ENCODE results near the gene SPEN.
"Not testable (repeated sequence)": the region's sequence is repeated elsewhere in the genome, so short reads cannot be mapped to it uniquely, and the experiment has no call there.

The SPEN gene

GRCh38 chr1:15835205-15835740, 12.2 kb upstream of the SPEN start:
- DNase-seq: no peak

DNA sequence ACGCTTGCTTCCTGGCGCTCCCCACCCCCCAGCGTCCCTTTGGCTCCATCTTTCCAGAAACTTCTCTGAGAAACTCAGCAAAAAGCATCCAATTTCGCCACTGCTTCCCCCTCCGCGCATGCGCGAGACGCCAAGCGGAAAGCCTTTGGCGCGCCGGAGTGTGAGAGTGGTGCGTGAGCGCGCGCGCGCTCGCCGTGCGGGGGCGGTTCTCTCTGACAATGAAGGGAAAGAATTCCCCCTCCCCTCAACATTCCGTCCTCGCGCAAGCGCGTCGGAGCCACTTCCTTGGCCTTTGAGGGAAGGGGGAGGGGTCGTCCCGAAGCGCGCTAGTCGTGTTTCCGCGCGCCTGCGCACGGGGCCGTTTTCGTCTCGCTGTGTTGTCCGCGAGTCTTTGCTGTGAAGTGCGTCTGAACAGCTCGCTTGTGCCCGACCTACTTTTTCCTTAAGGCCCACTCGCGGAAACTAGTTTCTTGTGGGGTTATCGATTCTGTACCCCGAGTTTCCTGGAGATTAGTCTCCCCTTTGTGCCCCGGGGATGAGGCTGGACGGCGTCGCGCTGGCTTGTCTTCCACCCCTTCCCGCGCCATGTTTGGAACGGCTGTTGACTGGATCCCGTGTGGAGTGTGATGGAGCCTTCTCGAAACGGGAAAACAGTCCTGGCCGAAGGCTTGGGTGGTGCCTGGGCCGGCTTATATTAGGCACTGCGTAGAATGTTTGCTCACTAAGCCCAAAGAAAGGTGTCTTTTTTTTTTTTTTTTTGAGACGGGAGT, 11.6 kb upstream of the SPEN start:
- peak; percentile 96 for DNase-seq

DNA sequence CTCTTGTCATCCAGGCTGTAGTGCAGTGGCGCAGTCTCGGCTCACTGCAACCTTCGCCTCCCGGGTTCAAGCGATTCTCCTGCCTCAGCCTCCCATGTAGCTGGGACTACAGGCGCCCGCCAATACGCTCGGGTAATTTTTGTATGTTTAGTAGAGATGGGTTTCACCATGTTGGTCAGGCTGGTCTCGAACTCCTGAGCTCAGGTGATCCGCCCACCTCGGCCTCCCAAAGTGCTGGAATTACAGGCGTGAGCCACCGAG, 11.1 kb upstream of the SPEN start:
- DNase-seq: not testable (repeated sequence)

- no peak for DNase-seq
Observed at GRCh38 chr1:15836772-15837669, 10.5 kb upstream of the SPEN start.

DNA sequence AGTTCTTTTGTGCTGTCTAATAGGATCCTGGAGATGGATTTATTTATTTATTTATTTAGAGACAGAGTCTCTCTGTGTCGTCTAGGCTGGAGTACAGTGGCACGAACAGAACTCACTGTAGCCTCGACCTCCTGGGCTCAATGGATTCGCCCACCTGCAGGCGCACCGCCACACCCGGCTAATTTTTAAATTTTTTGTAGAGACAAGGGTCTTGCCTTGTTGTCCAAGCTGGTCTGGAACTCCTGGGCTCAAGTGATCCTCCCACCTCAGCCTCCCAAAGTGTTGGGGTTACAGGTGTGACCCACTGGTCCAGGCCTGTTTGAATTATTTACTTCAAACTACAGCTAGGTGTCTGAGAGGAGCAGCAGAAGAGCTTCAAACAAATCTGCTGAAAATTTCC, 9.6 kb upstream of the SPEN start:
- no peak for DNase-seq

DNA sequence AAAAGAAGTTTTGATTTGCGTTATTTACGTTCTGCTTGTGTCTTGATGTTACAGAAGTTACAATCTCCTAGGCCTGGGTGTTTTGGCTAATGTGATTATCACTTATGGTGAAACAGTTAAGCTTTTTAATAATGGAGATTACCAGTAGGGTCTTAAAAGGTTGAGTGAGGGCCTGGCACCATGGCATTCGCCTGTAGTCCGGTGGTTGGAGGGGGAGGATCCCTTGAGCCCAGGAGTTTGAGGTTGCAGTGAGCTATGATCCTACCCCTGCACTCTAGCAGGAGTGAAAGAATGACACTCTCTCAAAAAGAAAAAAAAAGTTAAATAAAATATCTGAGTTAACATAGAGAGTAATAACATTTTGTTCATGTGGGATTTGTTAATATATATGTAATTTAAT, 8.8 kb upstream of the SPEN start:
- no peak for DNase-seq

- no peak for DNase-seq
Observed at GRCh38 chr1:15843826-15844572, 3.5 kb upstream of the SPEN start.

DNA sequence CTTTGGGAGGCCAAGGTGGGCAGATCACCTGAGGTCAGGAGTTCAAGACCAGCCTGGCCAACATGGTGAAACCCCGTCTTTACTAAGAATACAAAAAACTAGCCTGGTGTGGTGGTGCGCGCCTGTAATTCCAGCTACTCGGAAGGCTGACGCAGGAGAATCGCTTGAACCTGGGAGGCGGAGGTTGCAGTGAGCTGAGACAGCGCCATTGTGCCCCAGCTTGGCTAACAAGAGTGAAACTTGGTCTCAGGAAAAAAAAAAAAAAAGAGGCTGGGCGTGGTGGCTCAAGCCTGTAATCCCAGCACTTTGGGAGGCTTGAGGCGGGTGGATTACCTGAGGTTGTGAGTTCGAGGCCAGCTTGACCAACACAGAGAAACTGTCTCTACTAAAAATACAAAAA, 1.5 kb upstream of the SPEN start:
- DNase-seq: not testable (repeated sequence)

DNA sequence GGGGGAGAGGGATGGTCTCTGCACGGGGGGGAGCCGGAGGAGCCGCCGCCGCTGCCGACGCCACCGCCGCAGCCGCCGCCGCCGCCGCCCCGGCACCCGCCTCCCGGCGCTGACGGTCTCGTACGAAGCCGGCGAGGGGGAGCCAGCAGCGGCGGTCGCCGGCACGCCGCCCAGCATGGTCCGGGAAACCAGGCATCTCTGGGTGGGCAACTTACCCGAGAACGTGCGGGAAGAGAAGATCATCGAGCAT, 311 bp downstream of the SPEN start:
- DNase-seq: no peak

DNA sequence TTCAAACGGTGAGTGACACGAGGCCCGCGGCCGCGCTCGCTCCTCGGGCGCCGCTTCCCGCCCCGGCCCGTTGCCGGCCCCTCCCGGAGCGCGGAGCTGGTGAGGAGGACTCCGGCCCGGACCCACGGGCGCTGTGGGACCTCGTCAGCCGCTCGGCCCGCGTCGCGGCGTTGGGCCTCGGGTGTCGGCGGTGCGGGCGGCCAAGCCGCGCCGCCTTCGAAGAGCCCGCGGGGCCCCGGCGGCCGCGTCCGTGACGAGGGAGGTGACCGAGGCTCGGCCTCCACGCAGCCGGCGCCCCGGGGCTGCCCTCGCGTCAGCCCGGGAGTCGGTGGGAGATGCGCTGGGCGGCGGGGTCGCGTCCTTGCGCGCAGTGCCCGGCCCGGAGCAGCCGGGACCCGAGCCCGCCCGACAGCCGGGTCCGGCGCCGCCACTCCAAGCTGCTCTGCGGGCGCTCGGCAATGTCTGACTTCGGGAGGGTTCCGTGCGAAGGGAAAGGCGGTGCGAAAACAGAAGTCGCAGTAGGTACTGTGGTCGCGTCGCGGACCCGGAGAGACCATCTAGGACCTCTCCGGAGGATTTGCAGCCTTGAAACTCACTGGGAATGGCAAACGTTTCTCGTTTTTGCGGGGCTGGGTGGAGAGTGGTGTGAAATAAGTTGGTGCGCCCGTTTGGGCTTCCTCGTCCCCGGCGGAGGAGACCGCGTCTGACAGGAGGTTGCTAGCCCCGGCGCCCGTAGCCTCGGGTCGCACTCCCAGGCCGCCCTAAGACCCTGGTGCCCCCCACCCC, 829 bp downstream of the SPEN start:
- DNase-seq: no peak

- DNase-seq: peak; percentile 48
Observed at GRCh38 chr1:15848929-15849774, 1.6 kb downstream of the SPEN start.

GRCh38 chr1:15849775-15850324, 2.3 kb downstream of the SPEN start:
- DNase-seq: no peak

- DNase-seq: no peak
Observed at GRCh38 chr1:15850471-15851001, 3.0 kb downstream of the SPEN start.

DNA sequence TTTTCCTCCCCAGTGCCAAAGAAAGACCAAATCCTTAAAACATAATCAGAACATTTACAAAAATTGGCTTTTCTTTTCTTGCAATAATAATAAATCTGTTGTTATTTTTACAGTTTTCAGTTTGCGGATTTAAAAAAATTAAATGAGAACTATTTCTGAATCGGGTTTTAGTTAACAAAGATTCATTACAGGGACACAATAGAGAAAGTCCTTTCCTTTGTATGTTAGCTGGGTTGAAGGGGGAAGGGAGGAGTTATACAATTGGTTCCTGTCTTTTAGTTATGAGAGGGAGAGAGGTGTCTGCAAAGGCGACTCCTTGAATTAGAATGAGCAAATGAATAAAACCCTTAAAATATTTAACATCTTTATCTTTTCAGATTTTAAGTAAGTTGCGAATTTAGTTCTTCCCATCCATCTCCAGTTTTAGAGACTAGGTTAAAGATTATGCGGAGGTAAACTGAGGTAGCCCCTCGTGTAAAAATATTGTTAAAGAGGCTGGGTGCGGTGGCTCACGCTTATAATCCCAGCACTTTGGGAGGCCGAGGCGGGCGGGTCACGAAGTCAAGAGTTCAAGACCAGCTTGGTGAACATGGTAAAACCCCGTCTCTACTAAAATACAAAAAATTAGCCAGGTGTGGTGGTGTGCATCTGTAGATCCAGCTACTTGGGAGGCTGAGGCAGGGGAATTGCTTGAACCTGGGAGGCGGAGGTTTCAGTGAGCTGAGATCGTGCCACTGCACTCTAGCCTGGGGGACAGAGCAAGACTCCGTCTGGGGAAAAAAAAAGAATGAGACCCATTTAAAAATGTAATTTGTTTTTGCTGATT, 3.9 kb downstream of the SPEN start:
- DNase-seq: no peak

- DNase-seq: no peak
Observed at GRCh38 chr1:15852036-15852827, 4.7 kb downstream of the SPEN start.

DNA sequence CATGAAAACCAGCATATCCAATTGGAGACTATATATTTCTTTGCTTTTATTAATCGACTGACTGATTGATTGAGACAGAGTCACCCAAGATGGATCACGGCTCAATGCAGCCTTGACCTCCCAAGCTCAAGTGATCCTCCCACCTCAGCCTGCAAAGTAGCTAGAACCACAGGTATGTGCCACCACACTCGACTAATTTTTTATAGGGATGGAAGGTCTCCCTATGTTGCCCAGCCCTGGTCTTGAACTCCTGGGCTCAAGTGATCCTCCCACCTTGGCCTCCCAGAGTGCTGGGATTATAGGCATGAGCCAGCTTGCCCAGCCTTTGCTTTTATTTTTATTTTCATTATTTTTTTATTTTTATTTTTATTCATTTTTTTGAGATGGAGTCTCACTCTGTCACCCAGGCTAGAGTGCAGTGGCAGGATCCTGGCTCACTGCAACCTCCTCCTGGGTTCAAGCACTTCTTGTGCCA, 5.4 kb downstream of the SPEN start:
- DNase-seq: no peak

DNA sequence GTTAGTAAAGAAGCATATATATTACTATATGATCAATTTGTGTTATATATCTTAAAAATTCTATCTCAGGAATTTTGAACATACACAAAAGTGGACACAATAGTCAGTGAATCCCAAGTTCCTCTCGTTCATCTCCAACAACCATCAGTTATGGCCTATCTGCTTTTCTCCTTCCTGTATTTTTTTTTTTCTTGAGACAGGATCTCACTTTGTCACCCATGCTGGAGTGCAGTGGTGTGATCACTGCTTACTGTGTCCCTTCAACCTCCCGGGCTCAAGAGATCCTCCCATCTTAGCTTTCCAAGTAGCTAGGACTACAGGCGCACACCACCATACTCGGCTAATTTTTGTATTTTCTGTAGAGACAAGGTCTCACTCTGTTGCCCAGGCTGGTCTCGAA, 9.4 kb downstream of the SPEN start:
- DNase-seq: no peak

DNA sequence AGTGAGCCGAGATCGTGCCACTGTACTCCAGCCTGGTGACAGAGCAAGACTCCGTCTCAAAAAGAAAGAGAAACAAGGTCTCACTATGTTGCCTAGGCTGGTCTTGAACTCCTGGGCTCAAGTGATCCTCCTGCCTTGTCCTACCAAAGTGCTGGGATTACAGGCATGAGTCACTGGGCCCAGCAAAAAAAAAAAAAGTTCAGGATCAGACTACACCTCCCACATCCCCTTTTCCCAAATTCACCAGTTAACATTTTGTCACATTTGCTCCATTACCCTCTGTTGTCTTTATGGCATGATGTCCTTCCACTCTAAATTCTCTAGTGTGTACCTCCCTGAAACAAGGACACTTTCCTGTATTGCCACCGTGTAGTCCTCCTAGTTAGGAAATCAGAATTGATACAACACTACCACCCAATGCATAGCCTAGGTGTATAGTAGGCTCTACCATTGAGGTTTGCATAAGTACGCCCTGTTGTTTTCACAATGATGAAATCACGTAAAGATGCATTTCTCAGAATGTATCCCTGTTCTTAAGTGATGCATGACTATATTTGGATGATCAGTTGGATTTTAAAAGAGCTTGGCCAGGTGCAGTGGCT, 10.7 kb downstream of the SPEN start:
- no peak for DNase-seq
